ENCODE measurements around the gene LAS1L.

DNA sequence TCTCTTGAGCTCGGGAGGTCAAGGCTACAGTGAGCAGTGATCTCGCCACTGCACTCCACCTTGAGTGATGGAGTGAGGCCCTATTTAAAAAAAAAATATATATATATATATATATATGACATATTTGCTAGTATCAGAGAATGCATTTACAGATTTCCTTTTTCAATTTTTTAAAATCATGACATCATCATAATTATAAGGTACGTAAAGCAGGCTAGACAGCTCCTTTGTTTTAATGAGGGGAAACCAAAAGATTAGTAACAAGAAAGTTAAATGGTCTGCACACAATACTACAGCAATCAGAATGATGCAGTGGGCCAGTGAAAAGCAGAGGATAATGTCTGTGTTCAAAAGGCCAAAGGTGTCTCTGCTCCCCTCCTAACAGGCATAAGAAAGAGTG, 43.0 kb downstream of the LAS1L start:
- TF ChIP-seq, protein P1, sequence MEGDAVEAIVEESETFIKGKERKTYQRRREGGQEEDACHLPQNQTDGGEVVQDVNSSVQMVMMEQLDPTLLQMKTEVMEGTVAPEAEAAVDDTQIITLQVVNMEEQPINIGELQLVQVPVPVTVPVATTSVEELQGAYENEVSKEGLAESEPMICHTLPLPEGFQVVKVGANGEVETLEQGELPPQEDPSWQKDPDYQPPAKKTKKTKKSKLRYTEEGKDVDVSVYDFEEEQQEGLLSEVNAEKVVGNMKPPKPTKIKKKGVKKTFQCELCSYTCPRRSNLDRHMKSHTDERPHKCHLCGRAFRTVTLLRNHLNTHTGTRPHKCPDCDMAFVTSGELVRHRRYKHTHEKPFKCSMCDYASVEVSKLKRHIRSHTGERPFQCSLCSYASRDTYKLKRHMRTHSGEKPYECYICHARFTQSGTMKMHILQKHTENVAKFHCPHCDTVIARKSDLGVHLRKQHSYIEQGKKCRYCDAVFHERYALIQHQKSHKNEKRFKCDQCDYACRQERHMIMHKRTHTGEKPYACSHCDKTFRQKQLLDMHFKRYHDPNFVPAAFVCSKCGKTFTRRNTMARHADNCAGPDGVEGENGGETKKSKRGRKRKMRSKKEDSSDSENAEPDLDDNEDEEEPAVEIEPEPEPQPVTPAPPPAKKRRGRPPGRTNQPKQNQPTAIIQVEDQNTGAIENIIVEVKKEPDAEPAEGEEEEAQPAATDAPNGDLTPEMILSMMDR (IDR thresholded peaks at IDR 0.05), result no peak
- TF ChIP-seq POLR2A (IDR thresholded peaks at IDR 0.05), result no peak

All from vagina (tissue), 2 donors.